ENCODE measurements around the gene SPIRE2. TPM values are rescaled to one million over a fixed set of nuclear protein-coding genes. Genes with fewer than 3 reads are reported as not detected.

The SPIRE2 gene
- total and polyA plus RNA-seq, 2 of the 4 experiments (the other 2 are of a cell fraction): 0.72 to 1.9 TPM

DNA sequence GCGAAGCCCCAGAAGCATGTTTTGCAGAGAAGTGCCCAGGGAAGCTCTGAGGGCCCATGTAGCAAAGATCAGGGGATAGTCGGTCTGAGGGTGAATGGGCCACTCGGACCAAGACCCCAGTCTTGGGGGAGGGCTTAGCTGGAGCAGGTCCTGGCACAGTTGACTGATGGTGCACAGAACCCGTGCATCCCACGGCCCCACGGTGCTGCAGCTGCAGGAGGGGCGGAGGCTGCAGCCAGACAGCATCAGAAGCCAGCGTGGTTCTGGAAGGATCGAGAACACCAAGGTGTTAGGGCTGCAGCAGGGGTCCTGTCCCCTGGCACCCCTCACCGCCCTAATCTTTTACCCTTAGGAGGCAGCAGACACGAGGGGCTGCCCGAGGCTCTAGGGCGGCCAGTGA is 83.9 kb downstream of the SPIRE2 start:
- no peak overlapping the region for H2AFZ ChIP-seq (replicated peaks; ENCODE audit: low read length, poor library complexity)
- TF ChIP-seq MAZ (IDR thresholded peaks at IDR 0.05; ENCODE audit: borderline replicate concordance, low read depth, low read length) (no peak), CHD1 (IDR thresholded peaks at IDR 0.05; ENCODE audit: low read depth, low read length) (no peak), NFE2L2 (IDR thresholded peaks at IDR 0.05; ENCODE audit: low read depth, low read length) (no peak), FOS (IDR thresholded peaks at IDR 0.05; ENCODE audit: low read depth, low read length) (no peak), RCOR1 (IDR thresholded peaks at IDR 0.05; ENCODE audit: insufficient replicate concordance, low read length) (no peak)
- TF ChIP-seq, protein P1, sequence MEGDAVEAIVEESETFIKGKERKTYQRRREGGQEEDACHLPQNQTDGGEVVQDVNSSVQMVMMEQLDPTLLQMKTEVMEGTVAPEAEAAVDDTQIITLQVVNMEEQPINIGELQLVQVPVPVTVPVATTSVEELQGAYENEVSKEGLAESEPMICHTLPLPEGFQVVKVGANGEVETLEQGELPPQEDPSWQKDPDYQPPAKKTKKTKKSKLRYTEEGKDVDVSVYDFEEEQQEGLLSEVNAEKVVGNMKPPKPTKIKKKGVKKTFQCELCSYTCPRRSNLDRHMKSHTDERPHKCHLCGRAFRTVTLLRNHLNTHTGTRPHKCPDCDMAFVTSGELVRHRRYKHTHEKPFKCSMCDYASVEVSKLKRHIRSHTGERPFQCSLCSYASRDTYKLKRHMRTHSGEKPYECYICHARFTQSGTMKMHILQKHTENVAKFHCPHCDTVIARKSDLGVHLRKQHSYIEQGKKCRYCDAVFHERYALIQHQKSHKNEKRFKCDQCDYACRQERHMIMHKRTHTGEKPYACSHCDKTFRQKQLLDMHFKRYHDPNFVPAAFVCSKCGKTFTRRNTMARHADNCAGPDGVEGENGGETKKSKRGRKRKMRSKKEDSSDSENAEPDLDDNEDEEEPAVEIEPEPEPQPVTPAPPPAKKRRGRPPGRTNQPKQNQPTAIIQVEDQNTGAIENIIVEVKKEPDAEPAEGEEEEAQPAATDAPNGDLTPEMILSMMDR (conservative IDR thresholded peaks at IDR 0.05; ENCODE audit: low read depth, low read length): no peak
- POLR2A ChIA-PET (ENCODE audit: unreplicated experiment): no interaction called here
- ATAC-seq (ENCODE audit: low read depth): no peak
- no peak overlapping the region for H2BK15ac ChIP-seq (ENCODE audit: low read depth, low read length)
- no peak overlapping the region for H3K14ac ChIP-seq (replicated peaks; ENCODE audit: low read depth, low read length)
- H3K9ac ChIP-seq (ENCODE audit: low read depth, low read length): no peak overlapping the region
- H3K4me3 ChIP-seq (ENCODE audit: insufficient read depth, low read depth, low read length): no peak overlapping the region
- H4K5ac ChIP-seq (ENCODE audit: low read depth, low read length): no peak overlapping the region
- H3K79me1 ChIP-seq (ENCODE audit: low read depth in 1 of 2, low read length in 2 of 2): peaks cover 0 to 22% of the 10 kb centered on the region in 2 experiments; a peak in 3 of 4 replicates
- no peak overlapping the region for H2AK9ac ChIP-seq (replicated peaks; ENCODE audit: low read depth, low read length, poor library complexity)
- H3K56ac ChIP-seq (ENCODE audit: extremely low read depth, insufficient read depth, low read length): no peak overlapping the region
- no peak overlapping the region for H3K23ac ChIP-seq (ENCODE audit: low read depth, low read length)
- no peak overlapping the region for H2BK20ac ChIP-seq (ENCODE audit: low read depth, low read length)
- no peak overlapping the region for H3K27ac ChIP-seq (ENCODE audit: insufficient read depth, low read length)
- DNase-seq: no peak
- in situ Hi-C loops (cut with MboI; ENCODE audit: low sequenced_read_pairs) (no loop called here), dilution Hi-C loops (cut with HindIII; ENCODE audit: low sequenced_read_pairs, unreplicated experiment) (no loop called here), intact Hi-C loops (cut with micrococcal nuclease) (no loop called here)
- no peak overlapping the region for H2BK5ac ChIP-seq (ENCODE audit: low read depth, low read length, poor library complexity, severe bottlenecking)
- H3K9me3 ChIP-seq (ENCODE audit: control insufficient read depth, insufficient read depth, low read length): no peaks in the 10 kb centered on the region
- no peak overlapping the region for H3K4ac ChIP-seq (ENCODE audit: low read depth, low read length)
- H3K9me1 ChIP-seq (ENCODE audit: insufficient read depth, low read length): peaks cover 5% of the 10 kb centered on the region; the same call in 1 of the 2 replicates
- H4K91ac ChIP-seq (ENCODE audit: insufficient read depth, low read depth, low read length): no peak overlapping the region
- no peak overlapping the region for H2AK5ac ChIP-seq (ENCODE audit: low read depth, low read length)
- no peak overlapping the region for H3K18ac ChIP-seq (ENCODE audit: low read depth, low read length)
- peaks cover 42% of the 10 kb centered on the region for H3K36me3 ChIP-seq (ENCODE audit: control insufficient read depth, insufficient read depth, low read length)
- no peak overlapping the region for H3K4me2 ChIP-seq (ENCODE audit: low read depth, low read length)
- no peak overlapping the region for H4K8ac ChIP-seq (ENCODE audit: low read depth in 2 of 2, low read length in 2 of 2)
- H2BK120ac ChIP-seq (ENCODE audit: low read depth, low read length): no peak overlapping the region
- no peaks in the 10 kb centered on the region for H3K4me1 ChIP-seq (ENCODE audit: control insufficient read depth, insufficient read depth, low read length)
- H4K20me1 ChIP-seq (ENCODE audit: insufficient read depth, low read length): peaks cover 10% of the 10 kb centered on the region
- no peaks in the 10 kb centered on the region for H3K27me3 ChIP-seq (ENCODE audit: control insufficient read depth, insufficient read depth, low read length)
- CTCF ChIA-PET: no interaction called here
- BruUV-seq (replicated peaks): no TSS peak
- 96% methylated on average over 5 of the region's 13 CpGs; no CpG with 5 or more reads in 1 of the 2 experiments for WGBS, 2 experiments (ENCODE audit: extremely low coverage in 2 of 2, insufficient read length in 1 of 2)

Data from IMR-90 (cell line).